Measurements from ENCODE around the gene BHLHE41.

The BHLHE41 gene

GRCh38 chr12:26134540-26134939 lies 9.7 kb upstream of the BHLHE41 start:
- no peak for DNase-seq (ENCODE audit: low spot score)

DNA sequence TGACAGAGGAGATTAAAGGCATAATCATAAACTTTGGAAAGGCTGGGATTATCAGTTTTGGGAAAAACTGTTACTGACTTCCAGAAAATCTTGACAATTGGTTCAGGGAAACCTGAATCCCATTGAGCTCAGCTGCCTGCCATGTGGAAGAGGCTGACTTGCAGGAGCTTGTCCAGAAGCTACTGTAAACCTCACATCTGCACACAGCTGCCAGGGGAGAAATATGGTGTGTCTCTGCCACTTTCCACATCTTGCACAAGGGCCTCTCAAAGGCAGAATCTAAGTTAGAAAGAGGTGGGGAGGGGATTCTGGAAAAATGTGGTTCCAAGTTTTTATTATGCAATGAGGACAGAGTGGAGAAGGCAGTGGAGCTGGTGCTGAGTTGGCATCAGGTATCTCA lies 8.7 kb upstream of the BHLHE41 start:
- DNase-seq (ENCODE audit: low spot score), result no peak

- DNase-seq (ENCODE audit: low spot score), result no peak
Observed at GRCh38 chr12:26132866-26133265, 8.0 kb upstream of the BHLHE41 start.

- no peak for DNase-seq (ENCODE audit: low spot score)
Observed at GRCh38 chr12:26131936-26132335, 7.1 kb upstream of the BHLHE41 start.

DNA sequence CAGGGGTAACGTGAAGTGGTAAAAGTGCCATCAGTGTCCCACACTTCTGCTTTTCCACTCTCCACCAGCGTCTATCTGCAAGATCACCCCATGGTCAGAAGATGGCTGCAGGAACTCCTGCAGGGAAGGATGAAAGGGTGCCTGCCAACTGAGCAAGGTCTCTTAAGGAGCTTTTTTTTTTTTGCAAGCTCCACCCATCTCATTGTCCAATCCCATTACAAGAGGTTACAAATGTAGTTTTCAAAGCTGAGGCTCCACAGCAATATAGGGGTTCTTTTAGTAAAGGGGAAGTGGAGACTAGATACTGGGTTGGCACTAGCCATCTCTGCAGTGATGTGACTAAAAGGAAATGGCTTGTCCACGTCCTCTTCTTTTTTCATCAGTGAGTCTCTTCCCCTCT lies 5.9 kb upstream of the BHLHE41 start:
- no peak for DNase-seq (ENCODE audit: low spot score)

- no peak for DNase-seq (ENCODE audit: low spot score)
Observed at GRCh38 chr12:26128168-26128567, 3.3 kb upstream of the BHLHE41 start.

- DNase-seq (ENCODE audit: low spot score), result no peak
Observed at GRCh38 chr12:26127404-26127803, 2.6 kb upstream of the BHLHE41 start.

DNA sequence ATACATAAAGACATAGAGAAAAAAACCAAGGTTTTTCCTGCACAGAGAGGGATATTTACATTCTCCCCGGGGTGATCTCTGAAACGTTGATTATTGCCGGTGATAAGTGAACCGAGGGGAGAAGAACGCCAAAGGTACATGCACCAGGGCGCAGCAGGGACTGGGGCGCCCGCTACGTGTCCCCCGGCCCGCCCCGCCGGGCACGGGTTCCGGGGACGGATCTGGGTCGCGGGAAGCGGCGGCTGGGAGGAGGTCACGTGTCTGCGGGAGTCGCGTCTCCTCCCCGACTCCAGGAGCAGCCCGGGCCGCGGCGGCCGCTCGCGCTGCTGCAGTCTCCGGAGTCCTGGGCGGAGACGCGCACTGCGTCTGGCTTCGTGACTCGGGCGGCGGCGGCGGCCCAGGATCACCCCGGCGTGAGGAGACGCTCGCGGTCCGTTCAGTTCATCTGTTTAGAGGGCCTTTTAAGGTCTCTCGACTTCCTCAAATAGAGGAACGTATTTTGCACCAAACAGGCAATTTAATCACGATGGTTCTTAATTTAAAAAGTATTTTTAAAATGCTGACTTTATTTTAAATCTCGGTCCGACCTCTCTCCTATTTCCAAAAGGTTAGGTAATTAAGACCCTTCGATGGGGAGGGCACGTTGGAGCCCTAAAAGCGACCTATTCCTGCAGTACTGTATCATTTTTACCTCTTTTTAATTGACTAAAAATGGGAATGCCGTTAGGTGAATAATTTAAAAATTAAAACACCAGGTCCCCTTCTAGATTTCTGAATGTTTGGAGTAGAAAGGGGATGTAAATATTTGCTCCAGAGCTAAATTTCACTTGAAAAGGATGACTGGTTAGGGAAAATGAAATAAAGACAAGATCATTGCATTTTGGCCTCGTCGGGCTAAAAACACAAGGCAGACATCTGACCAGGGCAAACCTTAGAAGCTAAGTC lies 1.8 kb upstream of the BHLHE41 start:
- DNase-seq (ENCODE audit: low spot score), result peak; percentile 81

DNA sequence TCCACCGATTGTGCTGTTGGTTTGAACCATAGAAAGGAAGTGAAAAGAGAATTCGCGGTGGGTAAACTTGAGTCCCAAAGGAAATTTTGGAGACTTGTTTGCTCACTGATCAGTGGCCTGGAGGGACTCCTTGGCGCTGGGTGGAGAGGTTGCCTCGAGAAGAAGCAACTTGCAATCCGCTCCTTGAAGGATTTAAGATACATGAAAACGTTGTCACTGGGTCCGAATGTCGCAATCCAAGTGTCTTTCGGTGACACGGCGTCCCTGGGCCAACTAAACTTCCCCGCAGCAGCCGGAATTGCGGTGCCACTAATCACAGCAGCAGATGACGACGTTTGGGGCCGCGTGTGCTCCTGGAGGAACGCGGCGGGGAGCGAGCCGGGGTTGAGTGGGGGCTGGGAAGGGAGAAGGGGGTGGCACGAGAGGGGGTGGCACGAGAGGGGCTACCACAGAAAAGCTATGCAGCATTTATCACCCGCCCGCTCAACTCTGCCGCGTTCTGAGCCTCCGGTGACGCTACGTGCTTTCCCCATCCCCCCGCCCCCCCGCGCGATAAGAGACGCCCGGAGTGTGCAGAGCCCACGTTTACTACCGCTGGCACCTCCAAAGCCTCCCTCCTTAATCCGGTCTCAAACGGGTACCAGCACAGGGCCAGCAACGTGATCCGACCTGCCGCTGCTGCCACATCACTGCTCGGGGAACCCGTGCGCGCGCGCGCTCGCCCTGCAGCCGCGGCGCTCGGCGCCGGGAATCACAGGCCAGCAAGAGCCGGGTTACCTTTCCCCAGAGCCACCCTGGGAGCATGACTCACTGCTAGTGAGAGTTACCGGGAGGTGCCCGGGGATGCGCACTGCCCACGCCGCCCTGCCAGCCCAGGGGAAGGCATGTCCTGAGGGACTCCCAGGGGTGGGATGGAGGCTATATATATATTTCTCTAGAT lies 833 bp upstream of the BHLHE41 start:
- peak; percentile 80 for DNase-seq (ENCODE audit: low spot score)

DNA sequence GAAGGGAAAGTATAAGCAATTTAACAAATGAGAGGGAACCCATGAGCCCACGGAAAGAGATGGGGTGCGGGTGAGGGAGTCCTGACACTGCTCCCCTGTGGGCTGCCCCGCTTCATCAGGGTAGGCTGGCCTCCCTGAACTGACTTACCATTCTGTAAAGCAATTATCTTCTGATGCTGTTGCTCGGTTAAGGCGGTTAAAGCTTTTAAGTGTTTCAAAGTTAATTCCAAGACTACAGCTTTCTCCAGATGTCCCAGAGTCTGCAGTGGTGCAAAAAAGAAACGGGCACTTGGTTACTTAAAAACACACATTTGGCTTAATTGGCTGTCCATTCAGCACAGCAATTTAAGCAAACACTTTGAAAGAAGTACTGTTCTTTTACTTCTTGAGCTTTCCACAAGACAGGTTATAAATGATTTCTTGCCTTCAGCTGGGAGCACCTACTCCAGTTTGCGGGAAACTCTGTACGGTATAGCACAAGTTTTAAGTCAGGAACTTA lies 1.3 kb downstream of the BHLHE41 start:
- DNase-seq (ENCODE audit: low spot score), result no peak

- DNase-seq (ENCODE audit: low spot score), result peak; percentile 69
Observed at GRCh38 chr12:26122681-26123481, 2.0 kb downstream of the BHLHE41 start.

- peak; percentile 43 for DNase-seq (ENCODE audit: low spot score)
Observed at GRCh38 chr12:26122061-26122680, 2.7 kb downstream of the BHLHE41 start.

DNA sequence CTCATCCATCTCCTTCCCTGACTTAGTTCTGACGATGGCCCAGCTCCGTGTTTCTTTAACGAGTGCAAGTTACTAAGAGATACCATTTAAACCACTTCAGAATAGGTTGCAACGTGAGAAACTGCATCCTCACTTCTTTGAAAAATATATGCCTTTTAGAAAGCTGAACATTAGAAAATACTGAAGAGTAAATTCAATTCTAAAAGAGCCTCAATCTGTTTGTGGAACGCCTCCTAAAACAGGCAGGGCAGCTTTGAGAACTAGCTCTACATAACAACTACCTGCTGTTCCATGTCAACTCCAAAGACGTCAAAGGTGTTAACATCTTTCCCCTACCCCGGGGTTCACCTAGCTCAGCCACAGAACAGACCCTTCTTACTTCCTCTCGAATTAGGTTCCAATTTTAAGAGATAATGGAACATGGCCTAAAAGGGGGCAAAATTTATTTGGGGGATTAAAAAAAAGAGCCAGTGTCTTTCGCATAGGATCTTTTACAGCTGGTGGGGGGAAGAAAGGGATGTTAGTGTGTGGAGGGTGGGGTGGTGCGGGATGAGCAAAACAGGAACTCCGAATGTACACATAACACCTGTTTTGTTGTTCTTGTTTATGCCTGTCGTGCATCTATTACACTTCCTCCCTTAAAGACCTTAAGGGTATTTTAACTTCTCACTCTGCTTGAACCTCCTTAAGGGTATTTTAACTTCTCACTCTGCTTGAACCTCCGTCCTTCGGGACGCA lies 3.3 kb downstream of the BHLHE41 start:
- DNase-seq (ENCODE audit: low spot score), result no peak

DNA sequence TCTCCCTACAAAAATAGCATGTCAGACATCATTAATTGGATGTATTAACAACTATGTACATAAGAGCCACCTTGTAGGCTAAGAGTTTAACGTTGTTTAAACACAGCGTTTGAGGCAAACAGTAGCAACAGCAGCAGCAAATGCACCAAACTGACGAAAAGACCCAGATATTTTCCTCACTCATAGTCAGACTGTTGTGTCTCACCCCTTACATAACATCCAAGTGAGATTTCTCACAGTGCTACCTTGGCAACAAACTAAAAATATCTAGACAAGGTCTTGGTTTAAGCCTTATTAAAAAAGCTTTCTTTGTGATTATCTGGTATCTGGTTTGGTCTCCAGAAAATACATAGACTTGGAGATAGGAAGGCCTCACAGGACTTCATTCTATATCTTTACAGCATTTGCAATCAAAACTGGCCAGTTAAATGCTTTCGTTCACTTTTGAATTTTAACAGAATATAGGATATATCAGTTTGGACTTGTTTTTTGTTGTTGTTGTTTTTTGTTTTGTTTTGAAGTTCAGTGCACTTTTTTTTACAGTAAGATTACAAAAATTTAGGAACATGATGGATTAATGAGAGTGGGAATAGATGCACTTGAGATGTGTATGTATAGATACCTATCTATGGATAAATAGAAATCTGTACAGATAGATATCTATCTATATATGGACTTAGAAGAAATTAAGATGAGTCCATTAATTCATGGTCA lies 4.1 kb downstream of the BHLHE41 start:
- DNase-seq (ENCODE audit: low spot score), result no peak

DNA sequence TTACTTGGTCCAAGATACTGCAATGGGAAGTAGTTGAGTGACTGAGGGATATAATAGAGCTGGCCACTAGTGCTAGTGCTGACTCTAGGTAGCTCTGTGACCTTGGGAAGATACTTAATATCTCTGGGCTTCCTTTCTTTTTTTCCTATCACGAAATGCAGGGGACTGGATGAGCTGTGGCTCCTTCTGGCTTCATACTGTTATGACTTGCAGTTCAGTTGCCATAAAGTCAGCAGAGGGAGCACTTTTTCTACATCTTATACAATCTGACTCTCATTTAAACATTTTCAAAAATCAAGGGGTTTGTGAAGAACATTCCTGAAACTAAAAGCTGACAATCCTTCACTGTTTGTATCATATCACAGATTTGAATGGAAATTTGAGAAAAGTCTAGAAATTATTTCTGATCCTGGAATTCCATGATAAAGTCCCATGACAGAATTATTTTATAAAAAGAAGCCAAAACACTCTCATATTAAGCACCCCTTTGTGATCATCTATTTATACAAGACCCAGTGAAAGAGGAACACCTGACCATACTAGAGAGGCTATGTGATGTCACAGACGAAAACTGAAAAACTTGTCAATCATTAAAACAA lies 5.3 kb downstream of the BHLHE41 start:
- peak; percentile 54 for DNase-seq (ENCODE audit: low spot score)

DNA sequence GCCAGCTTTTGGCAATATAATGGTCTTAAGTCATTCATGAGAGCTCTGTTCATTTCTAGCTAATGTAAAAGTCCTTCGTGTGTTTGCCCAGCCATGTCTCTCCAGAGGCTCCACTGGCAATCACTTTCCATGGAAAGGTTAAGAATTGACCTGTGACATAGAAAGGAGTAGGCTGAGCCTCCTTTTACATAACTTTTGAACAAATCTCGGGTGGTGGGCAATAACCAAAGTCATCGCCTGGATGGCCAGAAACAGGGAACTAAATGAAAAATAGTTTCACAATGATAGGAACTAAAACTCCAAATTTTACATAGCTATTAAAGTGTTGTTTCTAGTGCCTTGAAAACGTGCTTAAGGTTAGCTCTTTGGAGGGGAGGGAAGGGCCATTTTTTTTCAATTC lies 6.5 kb downstream of the BHLHE41 start:
- no peak for DNase-seq (ENCODE audit: low spot score)

- DNase-seq (ENCODE audit: low spot score), result no peak
Observed at GRCh38 chr12:26116829-26117715, 7.8 kb downstream of the BHLHE41 start.

DNA sequence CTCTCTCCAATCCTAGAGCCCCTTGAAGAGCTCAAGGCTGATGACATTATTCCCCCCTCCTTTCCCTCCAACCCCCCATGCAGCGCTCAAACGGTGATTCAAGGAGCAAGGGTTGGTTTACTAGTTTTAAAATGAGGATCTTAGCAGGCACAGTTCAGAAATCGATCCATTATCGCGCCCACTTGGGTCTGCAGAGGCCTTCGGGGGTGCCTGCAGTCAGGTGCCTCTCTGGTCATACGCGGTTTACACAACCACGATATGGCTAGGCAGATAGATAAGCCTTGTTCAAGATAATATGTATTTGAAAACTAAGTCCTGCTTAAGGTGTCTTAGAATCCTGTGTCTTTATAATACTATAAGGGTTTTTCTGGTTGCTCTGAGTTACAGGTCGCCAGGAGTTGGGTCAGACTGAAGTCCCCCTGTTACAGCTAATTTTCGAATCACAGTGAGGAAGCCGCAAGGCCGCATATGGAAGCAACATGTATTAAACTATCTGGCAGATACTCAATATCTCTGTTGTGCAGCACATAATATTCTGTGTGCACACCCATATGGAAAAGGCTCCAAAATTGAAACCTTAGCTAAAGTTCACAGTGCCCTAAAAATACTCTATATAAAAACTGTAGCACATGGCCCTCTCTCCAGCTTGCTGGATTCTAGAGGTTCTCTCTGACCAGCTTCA lies 10.0 kb downstream of the BHLHE41 start:
- no peak for DNase-seq (ENCODE audit: low spot score)

Data from HuH-7.5 (cell line).